ENCODE results near the gene CKLF. TPM values are rescaled to one million over a fixed set of nuclear protein-coding genes. Genes with fewer than 3 reads are reported as not detected.

The CKLF gene
- total and polyA plus RNA-seq, 4 donors, result 9.5 to 36.1 (median 21.5) TPM

- peaks cover 0 to 6% (median 3%) of the 10 kb centered on the region in 4 donors for H3K36me3 ChIP-seq (ENCODE audit: control insufficient read depth in 4 of 4, insufficient read depth in 3 of 4, low read depth in 1 of 4, low read length in 3 of 4)
- TF ChIP-seq FOXA2 (IDR thresholded peaks at IDR 0.05) (no peak), HNF4G (IDR thresholded peaks at IDR 0.05) (no peak), JUND (IDR thresholded peaks at IDR 0.05) (no peak), SP1 (IDR thresholded peaks at IDR 0.05) (no peak), GABPA (IDR thresholded peaks at IDR 0.05 in 1 of 2, conservative IDR thresholded peaks at IDR 0.05 in 1 of 2) (no peak), ATF3 (IDR thresholded peaks at IDR 0.05) (no peak), RXRA (IDR thresholded peaks at IDR 0.05) (no peak), REST (IDR thresholded peaks at IDR 0.05) (no peak), YY1 (IDR thresholded peaks at IDR 0.05) (no peak), MAX (IDR thresholded peaks at IDR 0.05) (no peak), NR2F2 (IDR thresholded peaks at IDR 0.05) (no peak), CTCF (IDR thresholded peaks at IDR 0.05; ENCODE audit: low read depth, low read length, missing input control) (no peak), TAF1 (conservative IDR thresholded peaks at IDR 0.05) (no peak), EGR1 (IDR thresholded peaks at IDR 0.05; ENCODE audit: low read depth in 2 of 2) (no peak), ZBTB33 (IDR thresholded peaks at IDR 0.05) (no peak), RAD21 (IDR thresholded peaks at IDR 0.05) (no peak), HNF4A (conservative IDR thresholded peaks at IDR 0.05) (no peak), FOXA1 (IDR thresholded peaks at IDR 0.05) (no peak)
- no peaks in the 10 kb centered on the region for H3K27me3 ChIP-seq (ENCODE audit: control insufficient read depth in 4 of 4, insufficient read depth in 4 of 4, low read length in 3 of 4)
- no peak overlapping the region for H3K4me3 ChIP-seq (ENCODE audit: low read depth in 1 of 3, low read length in 3 of 3)
- H3K9ac ChIP-seq (ENCODE audit: low read depth in 1 of 2, low read length in 2 of 2), result no peak overlapping the region
- H3K9me3 ChIP-seq (ENCODE audit: control insufficient read depth in 4 of 4, low read length in 3 of 4), result no peaks in the 10 kb centered on the region
- peaks cover 0 to 30% (median 11%) of the 10 kb centered on the region in 4 donors for H3K4me1 ChIP-seq (ENCODE audit: control insufficient read depth in 4 of 4, insufficient read depth in 4 of 4, low read length in 3 of 4)
- peak overlapping the region; percentile 64 to 70 for H3K27ac ChIP-seq (ENCODE audit: low read depth in 1 of 2, low read length in 2 of 2)
- WGBS, result 91% methylated on average over 11 of the region's 11 CpGs
- no peak for DNase-seq (ENCODE audit: low spot score)
Observed at GRCh38 chr16:66522816-66523590, 29.4 kb upstream of the CKLF start.

All from liver (tissue), 9 donors.